ENCODE results near the gene HS6ST3.

GRCh38 chr13:96052656-96053002 lies 37.3 kb upstream of the HS6ST3 start:
- no peak for TF ChIP-seq POLR2A (IDR thresholded peaks at IDR 0.05; ENCODE audit: low read length)
- no peak for TF ChIP-seq GATA1 (IDR thresholded peaks at IDR 0.05; ENCODE audit: low read depth, low read length)
